ENCODE data around the gene DCP1B. TPM values are rescaled to one million over a fixed set of nuclear protein-coding genes. Genes with fewer than 3 reads are reported as not detected.
"Not testable (repeated sequence)": the region's sequence is repeated elsewhere in the genome, so short reads cannot be mapped to it uniquely, and the experiment has no call there.

The DCP1B gene
- total and polyA plus RNA-seq, 2 donors (not counting 3 experiments of a cell fraction or from before 2014, with no cell fraction given), result 11.2 to 19.8 TPM

GRCh38 chr12:1946296-1946695 lies 58.0 kb downstream of the DCP1B start:
- no peak overlapping the region for H2AFZ ChIP-seq (ENCODE audit: low read depth, low read length)
- no peak overlapping the region for H3K4me3 ChIP-seq (replicated peaks in 1 of 3; ENCODE audit: insufficient read depth in 1 of 3, low read depth in 1 of 3, low read length in 3 of 3)
- intact Hi-C loops (cut with micrococcal nuclease), result no loop called here
- no peaks in the 10 kb centered on the region for H4K20me1 ChIP-seq (replicated peaks; ENCODE audit: control insufficient read depth, extremely low read depth, insufficient read depth, low read length)
- no peaks in the 10 kb centered on the region for H3K27me3 ChIP-seq (ENCODE audit: control insufficient read depth in 2 of 2, insufficient read depth in 2 of 2, low read length in 2 of 2)
- DNase-seq (ENCODE audit: low read depth, low spot score) (no peak), FAIRE-seq (no peak)
- CTCF ChIA-PET, result no interaction called here
- H3K79me2 ChIP-seq (ENCODE audit: control insufficient read depth, insufficient read depth, low read length), result no peaks in the 10 kb centered on the region
- POLR2A ChIA-PET, result no interaction called here
- no peak overlapping the region for H3K27ac ChIP-seq (ENCODE audit: insufficient read depth, low read depth, low read length)
- H3K9ac ChIP-seq (replicated peaks; ENCODE audit: extremely low read depth, insufficient read depth, low read length), result no peak overlapping the region
- H3K9me3 ChIP-seq (replicated peaks; ENCODE audit: control insufficient read depth, insufficient read depth, low read length), result no peaks in the 10 kb centered on the region
- H3K36me3 ChIP-seq (ENCODE audit: control insufficient read depth in 2 of 2, extremely low read depth in 1 of 2, insufficient read depth in 2 of 2, low read length in 2 of 2), result peaks cover 0 to 20% of the 10 kb centered on the region in 2 experiments
- no peaks in the 10 kb centered on the region for H3K4me1 ChIP-seq (ENCODE audit: control insufficient read depth, extremely low read depth, insufficient read depth, low read length)
- H3K9me1 ChIP-seq (replicated peaks; ENCODE audit: control insufficient read depth, extremely low read depth, insufficient read depth, low read length), result no peaks in the 10 kb centered on the region
- BruUV-seq (replicated peaks), result no TSS peak
- no peak for TF ChIP-seq MAX (IDR thresholded peaks at IDR 0.05; ENCODE audit: insufficient read depth, insufficient read length)
- no peak for TF ChIP-seq CTCF (IDR thresholded peaks at IDR 0.05; ENCODE audit: extremely low read depth in 1 of 2, insufficient read depth in 1 of 2, low read depth in 1 of 2, low read length in 2 of 2)
- TF ChIP-seq GATA2 (IDR thresholded peaks at IDR 0.05; ENCODE audit: insufficient read depth, insufficient read length, low read depth, low read length), result no peak
- TF ChIP-seq POLR2A (IDR thresholded peaks at IDR 0.05; ENCODE audit: low read depth, low read length), result no peak
- TF ChIP-seq JUN (IDR thresholded peaks at IDR 0.05; ENCODE audit: borderline replicate concordance, insufficient read depth, insufficient read length, low read depth), result no peak
- TF ChIP-seq MYC (IDR thresholded peaks at IDR 0.05; ENCODE audit: low read depth, low read length), result no peak
- TF ChIP-seq EZH2 (IDR thresholded peaks at IDR 0.05; ENCODE audit: borderline replicate concordance, low read depth, low read length, severe bottlenecking), result no peak
- TF ChIP-seq FOS (IDR thresholded peaks at IDR 0.05; ENCODE audit: borderline replicate concordance, insufficient read depth, low read length), result no peak
- no peak for TF ChIP-seq POLR2AphosphoS5 (IDR thresholded peaks at IDR 0.05; ENCODE audit: insufficient read depth, low read depth, low read length)
- no peak overlapping the region for H3K4me2 ChIP-seq (ENCODE audit: insufficient read depth, low read length)
- dilution Hi-C loops (cut with MboI; ENCODE audit: extremely low pct_ligation_motif_present, low sequenced_read_pairs), result loop anchor here (25.0 kb wide), 1 partner anchor 309 kb away; the partner anchor contains the start of gene WNT5B

GRCh38 chr12:1945502-1945901 lies 58.8 kb downstream of the DCP1B start:
- CTCF ChIA-PET; H2AFZ ChIP-seq (ENCODE audit: low read depth, low read length); H3K4me2 ChIP-seq (ENCODE audit: insufficient read depth, low read length); H3K4me1 ChIP-seq (ENCODE audit: control insufficient read depth, extremely low read depth, insufficient read depth, low read length); H3K4me3 ChIP-seq (replicated peaks in 1 of 3; ENCODE audit: insufficient read depth in 1 of 3, low read depth in 1 of 3, low read length in 3 of 3); intact Hi-C loops (cut with micrococcal nuclease); H3K27me3 ChIP-seq (ENCODE audit: control insufficient read depth in 2 of 2, insufficient read depth in 2 of 2, low read length in 2 of 2); H3K9me1 ChIP-seq (replicated peaks; ENCODE audit: control insufficient read depth, extremely low read depth, insufficient read depth, low read length); POLR2A ChIA-PET; H3K9ac ChIP-seq (replicated peaks; ENCODE audit: extremely low read depth, insufficient read depth, low read length); FAIRE-seq; DNase-seq (ENCODE audit: low read depth, low spot score); H3K9me3 ChIP-seq (replicated peaks; ENCODE audit: control insufficient read depth, insufficient read depth, low read length); H4K20me1 ChIP-seq (replicated peaks; ENCODE audit: control insufficient read depth, extremely low read depth, insufficient read depth, low read length); H3K79me2 ChIP-seq (ENCODE audit: control insufficient read depth, insufficient read depth, low read length); BruUV-seq (replicated peaks); H3K27ac ChIP-seq (ENCODE audit: insufficient read depth, low read depth, low read length): not testable (repeated sequence)
- peaks cover 0 to 16% of the 10 kb centered on the region in 2 experiments for H3K36me3 ChIP-seq (ENCODE audit: control insufficient read depth in 2 of 2, extremely low read depth in 1 of 2, insufficient read depth in 2 of 2, low read length in 2 of 2)
- dilution Hi-C loops (cut with MboI; ENCODE audit: extremely low pct_ligation_motif_present, low sequenced_read_pairs), result loop anchor here (25.0 kb wide), 1 partner anchor 308 kb away; the partner anchor contains the start of gene WNT5B

Data from endothelial cell of umbilical vein (primary cell).